Measurements from ENCODE around the gene CERS6.

Gene CERS6

GRCh38 chr2:168530982-168531622 lies 75.0 kb downstream of the CERS6 start:
- no peak for DNase-seq (ENCODE audit: low spot score)

- DNase-seq (ENCODE audit: low spot score) = no peak
Observed at GRCh38 chr2:168534926-168535325, 78.9 kb downstream of the CERS6 start.

- DNase-seq (ENCODE audit: low spot score) = no peak
Observed at GRCh38 chr2:168536925-168537466, 80.9 kb downstream of the CERS6 start.

- DNase-seq (ENCODE audit: low spot score) = no peak
Observed at GRCh38 chr2:168538133-168538532, 82.1 kb downstream of the CERS6 start.

- no peak for DNase-seq (ENCODE audit: low spot score)
Observed at GRCh38 chr2:168538534-168538933, 82.5 kb downstream of the CERS6 start.

GRCh38 chr2:168539945-168540344 lies 83.9 kb downstream of the CERS6 start:
- no peak for DNase-seq (ENCODE audit: low spot score)

GRCh38 chr2:168541858-168542257 lies 85.8 kb downstream of the CERS6 start:
- DNase-seq (ENCODE audit: low spot score) = no peak

GRCh38 chr2:168543037-168543436 lies 87.0 kb downstream of the CERS6 start:
- DNase-seq (ENCODE audit: low spot score) = no peak

GRCh38 chr2:168543935-168544334 lies 87.9 kb downstream of the CERS6 start:
- DNase-seq (ENCODE audit: low spot score) = no peak

- DNase-seq (ENCODE audit: low spot score) = peak; percentile 39
Observed at GRCh38 chr2:168545439-168546082, 89.5 kb downstream of the CERS6 start.

- peak; percentile 33 for DNase-seq (ENCODE audit: low spot score)
Observed at GRCh38 chr2:168550670-168551069, 94.6 kb downstream of the CERS6 start.

GRCh38 chr2:168552450-168552856 lies 96.4 kb downstream of the CERS6 start:
- peak; percentile 87 for DNase-seq (ENCODE audit: low spot score)

- DNase-seq (ENCODE audit: low spot score) = no peak
Observed at GRCh38 chr2:168555283-168555682, 99.2 kb downstream of the CERS6 start.

- no peak for DNase-seq (ENCODE audit: low spot score)
Observed at GRCh38 chr2:168559187-168559586, 103.1 kb downstream of the CERS6 start.

- DNase-seq (ENCODE audit: low spot score) = no peak
Observed at GRCh38 chr2:168560817-168561499, 104.9 kb downstream of the CERS6 start.

GRCh38 chr2:168561991-168562390 lies 105.9 kb downstream of the CERS6 start:
- no peak for DNase-seq (ENCODE audit: low spot score)

- no peak for DNase-seq (ENCODE audit: low spot score)
Observed at GRCh38 chr2:168562971-168563370, 106.9 kb downstream of the CERS6 start.

- no peak for DNase-seq (ENCODE audit: low spot score)
Observed at GRCh38 chr2:168564641-168565040, 108.6 kb downstream of the CERS6 start.

- no peak for DNase-seq (ENCODE audit: low spot score)
Observed at GRCh38 chr2:168565112-168565511, 109.0 kb downstream of the CERS6 start.

GRCh38 chr2:168565512-168565911 lies 109.4 kb downstream of the CERS6 start:
- DNase-seq (ENCODE audit: low spot score) = no peak

GRCh38 chr2:168566974-168567665 lies 111.0 kb downstream of the CERS6 start:
- DNase-seq (ENCODE audit: low spot score) = no peak

- DNase-seq (ENCODE audit: low spot score) = no peak
Observed at GRCh38 chr2:168567836-168568235, 111.8 kb downstream of the CERS6 start.

Measured in iPS-NIHi11 (cell line).